Kidney epithelial cell (primary cell): ENCODE measurements around the gene MISFA. TPM values are rescaled to one million over a fixed set of nuclear protein-coding genes. Genes with fewer than 3 reads are reported as not detected.

Experiments used
- DNase-seq: peaks from one replicate; pipeline ENCODE4 v3.0.0-alpha.2; 2010; ENCODE audit warnings: low read depth
- H3K27me3 ChIP-seq: 2 replicates; pipeline ENCODE4 v1.6.0; 2011; ENCODE audit warnings: low read length; ENCODE audit not compliant: control insufficient read depth, insufficient read depth
- H3K36me3 ChIP-seq: 2 replicates; pipeline ENCODE4 v1.5.1; 2011; ENCODE audit warnings: low read length; ENCODE audit not compliant: control insufficient read depth, insufficient read depth
- H3K4me3 ChIP-seq: 2 replicates; pipeline ENCODE4 v1.5.1; 2011; ENCODE audit warnings: low read depth, mild to moderate bottlenecking, control low read depth, low read length
- CTCF ChIP-seq: IDR thresholded peaks from 2 replicates; pipeline ENCODE4 v1.5.1; 2011; ENCODE audit warnings: mild to moderate bottlenecking, moderate library complexity, low read length, control low read depth, inconsistent platforms; ENCODE audit not compliant: insufficient read depth, poor library complexity, severe bottlenecking
- total RNA-seq: library from RNA; depleted of rRNA; stranded (reverse); fragments of >200 nt; gene quantifications from 2 replicates; pipeline ENCODE4 v1.2.3, GENCODE V29; 2015

The MISFA gene
- total RNA-seq, 1 donor from 2014 or later = 7.4 TPM

GRCh38 chr11:18594999-18595749 lies 4.4 kb upstream of the MISFA start:
- DNase-seq = no peak

GRCh38 chr11:18600915-18601569 lies 1.5 kb downstream of the MISFA start:
- no peak for DNase-seq
- Histone ChIP-seq H3K36me3 (no peaks in the 10 kb centered on the region), H3K27me3 (no peaks in the 10 kb centered on the region), H3K4me3 (no peak overlapping the region)
- no peak for TF ChIP-seq CTCF

More at GRCh38 chr11:18594999-18595749, 4.4 kb upstream of the MISFA start:
- no peak for TF ChIP-seq CTCF
- Histone ChIP-seq H3K36me3 (no peaks in the 10 kb centered on the region), H3K27me3 (no peaks in the 10 kb centered on the region), H3K4me3 (no peak overlapping the region)

GRCh38 chr11:18608376-18608775 lies 8.8 kb downstream of the MISFA start:
- H3K27me3 ChIP-seq = no peaks in the 10 kb centered on the region
- H3K36me3 ChIP-seq = no peaks in the 10 kb centered on the region
- no peak overlapping the region for H3K4me3 ChIP-seq
- DNase-seq = no peak
- TF ChIP-seq CTCF = no peak

- no peak for DNase-seq
- TF ChIP-seq CTCF = no peak
- Histone ChIP-seq H3K36me3 (no peaks in the 10 kb centered on the region), H3K4me3 (no peak overlapping the region), H3K27me3 (no peaks in the 10 kb centered on the region)
Observed at GRCh38 chr11:18611196-18611595, 11.6 kb downstream of the MISFA start.

GRCh38 chr11:18612394-18612793 lies 12.8 kb downstream of the MISFA start:
- no peaks in the 10 kb centered on the region for H3K36me3 ChIP-seq
- DNase-seq = no peak
- TF ChIP-seq CTCF = no peak
- no peak overlapping the region for H3K4me3 ChIP-seq
- no peaks in the 10 kb centered on the region for H3K27me3 ChIP-seq
